HepG2 (cell line): ENCODE measurements around the gene INTS1. TPM values are rescaled to one million over a fixed set of nuclear protein-coding genes. Genes with fewer than 3 reads are reported as not detected.

Source experiments
- ATM ChIP-seq: fragments of 450-650 bp; IDR thresholded peaks from 2 replicates; pipeline ENCODE4 v1.7.1; 2017; ENCODE audit warnings: mild to moderate bottlenecking, borderline replicate concordance
- CHD2 ChIP-seq: IDR thresholded peaks from 2 replicates; pipeline ENCODE4 v1.6.1; 2011; ENCODE audit warnings: low read depth, low read length, improper control_type of control experiment
- HNRNPL ChIP-seq: fragments of 200-400 bp; formaldehyde crosslinking; IDR thresholded peaks from 2 replicates; pipeline ENCODE4 v1.6.1; 2017; ENCODE audit warnings: mild to moderate bottlenecking, low read depth, low read length
- KDM3A ChIP-seq: IDR thresholded peaks from 2 replicates; pipeline ENCODE4 v1.6.1; 2018; ENCODE audit warnings: low read depth, missing compliant biosample characterization
- KDM5B ChIP-seq: sonication (generic); formaldehyde crosslinking; IDR thresholded peaks from 2 replicates; pipeline ENCODE4 v1.4.0; 2020; ENCODE audit warnings: missing genetic modification reagents, mild to moderate bottlenecking, borderline replicate concordance
- NCOA5 ChIP-seq: sonication (generic); formaldehyde crosslinking; IDR thresholded peaks from 2 replicates; pipeline ENCODE4 v1.4.0; 2020; ENCODE audit warnings: missing genetic modification reagents
- PHF5A ChIP-seq: IDR thresholded peaks from one replicate; pipeline ENCODE4 v1.6.1; 2018; ENCODE audit warnings: low read depth, missing genetic modification reagents; ENCODE audit not compliant: unreplicated experiment
- SMAD9 ChIP-seq: sonication (generic); formaldehyde crosslinking; IDR thresholded peaks from 2 replicates; pipeline ENCODE4 v1.5.1; 2020; ENCODE audit warnings: mild to moderate bottlenecking, missing genetic modification reagents
- STAG1 ChIP-seq: sonication (generic); formaldehyde crosslinking; IDR thresholded peaks from 2 replicates; pipeline ENCODE4 v1.4.0; 2020; ENCODE audit warnings: missing genetic modification reagents
- TAF15 ChIP-seq: fragments of 200-400 bp; formaldehyde crosslinking; IDR thresholded peaks from one replicate; pipeline ENCODE4 v1.6.1; 2018; ENCODE audit warnings: mild to moderate bottlenecking, low read depth, low read length; ENCODE audit not compliant: poor library complexity, severe bottlenecking
- XRCC5 ChIP-seq: fragments of 200-400 bp; formaldehyde crosslinking; optimal IDR thresholded peaks from 2 replicates; pipeline ENCODE3; 2017; ENCODE audit warnings: mild to moderate bottlenecking, low read length
- ZNF234 ChIP-seq: sonication (generic); formaldehyde crosslinking; conservative IDR thresholded peaks from 2 replicates; pipeline ENCODE4 v1.5.1; 2020; ENCODE audit warnings: mild to moderate bottlenecking, missing genetic modification reagents
- ZNF788 ChIP-seq: sonication (generic); formaldehyde crosslinking; IDR thresholded peaks from 2 replicates; pipeline ENCODE4 v1.5.0; 2020; ENCODE audit warnings: mild to moderate bottlenecking, missing genetic modification reagents, borderline replicate concordance
- polyA plus RNA-seq, 8 experiments: library from polyadenylated mRNA; depleted of rRNA in 3 of 8; stranded (reverse) in 7 of 8; unstranded in 1 of 8; fragments of >200 nt; fragmentation: Illumina TruSeq in 4 of 8; extraction: Trizol in 4 of 8; gene quantifications; 2 replicates each; pipeline versions ENCODE4 v1.2.1 to v1.2.3, GENCODE V29; 2011 to 2016; ENCODE audit warnings: low read depth in 4 of 8, missing spikeins in 1 of 8, mixed read lengths in 1 of 8; ENCODE audit not compliant: insufficient read depth in 1 of 8
- total RNA-seq, 5 experiments: library from RNA; depleted of rRNA; stranded (reverse); fragments of >200 nt; fragmentation: Illumina TruSeq; extraction: Trizol; gene quantifications; 2 replicates each; pipeline ENCODE4 v1.2.3, GENCODE V29; 2016; ENCODE audit warnings: low read depth in 1 of 5
- TF ChIP-seq, protein P1 (sequence below), 2 experiments: sonication (generic) in 1 of 2; formaldehyde crosslinking in 1 of 2; IDR thresholded peaks; 2 replicates each; pipeline versions ENCODE4 v1.5.1 to v1.6.1; 2011 to 2020; ENCODE audit warnings: borderline replicate concordance in 1 of 2, low read depth in 1 of 2, low read length in 1 of 2, mild to moderate bottlenecking in 1 of 2, missing genetic modification reagents in 1 of 2, moderate library complexity in 1 of 2
- TF ChIP-seq, protein P2 (sequence below): sonication (generic); formaldehyde crosslinking; IDR thresholded peaks from 2 replicates; pipeline ENCODE4 v1.8.1; 2023; ENCODE audit warnings: mild to moderate bottlenecking, missing genetic modification reagents, borderline replicate concordance
- TF ChIP-seq, protein P3 (sequence below): sonication (generic); formaldehyde crosslinking; IDR thresholded peaks from 2 replicates; pipeline ENCODE4 v1.5.1; 2020; ENCODE audit warnings: mild to moderate bottlenecking, missing genetic modification reagents, borderline replicate concordance
- TF ChIP-seq, protein P4 (sequence below): sonication (generic); formaldehyde crosslinking; IDR thresholded peaks from 2 replicates; pipeline ENCODE4 v1.8.0; 2022; ENCODE audit warnings: mild to moderate bottlenecking, missing genetic modification reagents
- TF ChIP-seq, protein P5 (sequence below): sonication (generic); formaldehyde crosslinking; conservative IDR thresholded peaks from 2 replicates; pipeline ENCODE4 v1.8.0; 2022; ENCODE audit warnings: low read depth, missing genetic modification reagents
- TF ChIP-seq, protein P6 (sequence below): sonication (generic); formaldehyde crosslinking; IDR thresholded peaks from 2 replicates; pipeline ENCODE4 v1.4.0; 2020; ENCODE audit warnings: missing genetic modification reagents, mild to moderate bottlenecking, borderline replicate concordance

The INTS1 gene
- total and polyA plus RNA-seq, 2 of the 13 experiments (the other 11 are each of a cell fraction or from before 2014, with no cell fraction given) = 13.7 to 29.0 TPM

DNA sequence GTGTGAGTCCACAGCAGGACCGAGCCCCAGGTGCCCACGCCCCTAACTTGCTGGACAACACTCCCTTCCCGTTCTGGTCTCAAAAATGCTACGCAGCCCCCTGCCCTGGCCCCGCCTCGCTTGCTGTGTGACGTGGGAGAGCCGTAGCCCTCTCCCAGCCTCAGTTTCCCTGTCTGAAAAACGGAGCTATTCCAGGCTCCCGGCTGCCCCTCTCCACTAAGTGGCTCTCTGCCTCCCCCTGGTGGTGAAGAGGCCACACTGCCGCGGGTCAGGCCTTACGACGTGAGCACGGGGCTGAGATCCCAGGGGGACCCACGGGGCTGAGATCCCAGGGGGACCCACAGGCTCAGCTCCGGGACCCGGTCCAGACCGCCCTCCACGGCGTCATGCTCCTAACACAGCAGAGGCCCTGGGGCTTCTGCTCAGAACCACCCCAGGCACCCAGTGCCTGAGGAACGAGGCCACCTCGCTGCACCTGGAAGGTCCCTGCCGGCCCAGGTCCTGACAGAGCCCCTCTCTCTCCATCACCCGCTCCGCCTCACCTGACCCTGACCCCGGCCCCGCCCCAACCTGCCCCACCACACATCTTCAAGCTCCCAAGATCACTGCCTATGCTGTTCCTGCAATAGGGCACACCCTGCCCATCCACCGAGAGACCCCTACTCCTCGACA is 71.6 kb downstream of the INTS1 start (continued):
- TF ChIP-seq, protein P1, sequence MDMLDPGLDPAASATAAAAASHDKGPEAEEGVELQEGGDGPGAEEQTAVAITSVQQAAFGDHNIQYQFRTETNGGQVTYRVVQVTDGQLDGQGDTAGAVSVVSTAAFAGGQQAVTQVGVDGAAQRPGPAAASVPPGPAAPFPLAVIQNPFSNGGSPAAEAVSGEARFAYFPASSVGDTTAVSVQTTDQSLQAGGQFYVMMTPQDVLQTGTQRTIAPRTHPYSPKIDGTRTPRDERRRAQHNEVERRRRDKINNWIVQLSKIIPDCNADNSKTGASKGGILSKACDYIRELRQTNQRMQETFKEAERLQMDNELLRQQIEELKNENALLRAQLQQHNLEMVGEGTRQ (IDR thresholded peaks at IDR 0.05; ENCODE audit: low read depth, low read length) = no peak
- TF ChIP-seq, protein P1 (CRISPR knock-in tag; IDR thresholded peaks at IDR 0.05; ENCODE audit: borderline replicate concordance) = no peak
- no peak for TF ChIP-seq ZNF234 (CRISPR knock-in tag)
- no peak for TF ChIP-seq CHD2
- TF ChIP-seq, protein P2, sequence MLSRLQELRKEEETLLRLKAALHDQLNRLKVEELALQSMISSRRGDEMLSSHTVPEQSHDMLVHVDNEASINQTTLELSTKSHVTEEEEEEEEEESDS (CRISPR knock-in tag) = no peak
- no peak for TF ChIP-seq SMAD9
- peak; percentile 67 for TF ChIP-seq XRCC5
- peak; percentile 83 for TF ChIP-seq STAG1 (CRISPR knock-in tag)
- TF ChIP-seq ZNF788 (CRISPR knock-in tag) = no peak
- 0 out of 2 replicates have a peak, but pooled peaks have one; percentile 32 for TF ChIP-seq HNRNPL
- TF ChIP-seq NCOA5 (CRISPR knock-in tag) = no peak
- TF ChIP-seq, protein P3, sequence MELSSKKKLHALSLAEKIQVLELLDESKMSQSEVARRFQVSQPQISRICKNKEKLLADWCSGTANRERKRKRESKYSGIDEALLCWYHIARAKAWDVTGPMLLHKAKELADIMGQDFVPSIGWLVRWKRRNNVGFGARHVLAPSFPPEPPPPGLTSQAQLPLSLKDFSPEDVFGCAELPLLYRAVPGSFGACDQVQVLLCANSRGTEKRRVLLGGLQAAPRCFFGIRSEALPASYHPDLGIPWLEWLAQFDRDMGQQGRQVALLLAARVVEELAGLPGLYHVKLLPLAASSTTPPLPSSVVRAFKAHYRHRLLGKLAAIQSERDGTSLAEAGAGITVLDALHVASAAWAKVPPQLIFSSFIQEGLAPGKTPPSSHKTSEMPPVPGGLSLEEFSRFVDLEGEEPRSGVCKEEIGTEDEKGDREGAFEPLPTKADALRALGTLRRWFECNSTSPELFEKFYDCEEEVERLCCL (CRISPR knock-in tag) = no peak
- TF ChIP-seq, protein P4, sequence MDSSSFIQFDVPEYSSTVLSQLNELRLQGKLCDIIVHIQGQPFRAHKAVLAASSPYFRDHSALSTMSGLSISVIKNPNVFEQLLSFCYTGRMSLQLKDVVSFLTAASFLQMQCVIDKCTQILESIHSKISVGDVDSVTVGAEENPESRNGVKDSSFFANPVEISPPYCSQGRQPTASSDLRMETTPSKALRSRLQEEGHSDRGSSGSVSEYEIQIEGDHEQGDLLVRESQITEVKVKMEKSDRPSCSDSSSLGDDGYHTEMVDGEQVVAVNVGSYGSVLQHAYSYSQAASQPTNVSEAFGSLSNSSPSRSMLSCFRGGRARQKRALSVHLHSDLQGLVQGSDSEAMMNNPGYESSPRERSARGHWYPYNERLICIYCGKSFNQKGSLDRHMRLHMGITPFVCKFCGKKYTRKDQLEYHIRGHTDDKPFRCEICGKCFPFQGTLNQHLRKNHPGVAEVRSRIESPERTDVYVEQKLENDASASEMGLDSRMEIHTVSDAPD (CRISPR knock-in tag) = no peak
- no peak for TF ChIP-seq KDM3A (CRISPR knock-in tag)
- TF ChIP-seq, protein P5, sequence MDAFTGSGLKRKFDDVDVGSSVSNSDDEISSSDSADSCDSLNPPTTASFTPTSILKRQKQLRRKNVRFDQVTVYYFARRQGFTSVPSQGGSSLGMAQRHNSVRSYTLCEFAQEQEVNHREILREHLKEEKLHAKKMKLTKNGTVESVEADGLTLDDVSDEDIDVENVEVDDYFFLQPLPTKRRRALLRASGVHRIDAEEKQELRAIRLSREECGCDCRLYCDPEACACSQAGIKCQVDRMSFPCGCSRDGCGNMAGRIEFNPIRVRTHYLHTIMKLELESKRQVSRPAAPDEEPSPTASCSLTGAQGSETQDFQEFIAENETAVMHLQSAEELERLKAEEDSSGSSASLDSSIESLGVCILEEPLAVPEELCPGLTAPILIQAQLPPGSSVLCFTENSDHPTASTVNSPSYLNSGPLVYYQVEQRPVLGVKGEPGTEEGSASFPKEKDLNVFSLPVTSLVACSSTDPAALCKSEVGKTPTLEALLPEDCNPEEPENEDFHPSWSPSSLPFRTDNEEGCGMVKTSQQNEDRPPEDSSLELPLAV = no peak
- no peak for TF ChIP-seq PHF5A (CRISPR knock-in tag)
- no peak for TF ChIP-seq TAF15
- no peak for TF ChIP-seq KDM5B
- TF ChIP-seq, protein P6, sequence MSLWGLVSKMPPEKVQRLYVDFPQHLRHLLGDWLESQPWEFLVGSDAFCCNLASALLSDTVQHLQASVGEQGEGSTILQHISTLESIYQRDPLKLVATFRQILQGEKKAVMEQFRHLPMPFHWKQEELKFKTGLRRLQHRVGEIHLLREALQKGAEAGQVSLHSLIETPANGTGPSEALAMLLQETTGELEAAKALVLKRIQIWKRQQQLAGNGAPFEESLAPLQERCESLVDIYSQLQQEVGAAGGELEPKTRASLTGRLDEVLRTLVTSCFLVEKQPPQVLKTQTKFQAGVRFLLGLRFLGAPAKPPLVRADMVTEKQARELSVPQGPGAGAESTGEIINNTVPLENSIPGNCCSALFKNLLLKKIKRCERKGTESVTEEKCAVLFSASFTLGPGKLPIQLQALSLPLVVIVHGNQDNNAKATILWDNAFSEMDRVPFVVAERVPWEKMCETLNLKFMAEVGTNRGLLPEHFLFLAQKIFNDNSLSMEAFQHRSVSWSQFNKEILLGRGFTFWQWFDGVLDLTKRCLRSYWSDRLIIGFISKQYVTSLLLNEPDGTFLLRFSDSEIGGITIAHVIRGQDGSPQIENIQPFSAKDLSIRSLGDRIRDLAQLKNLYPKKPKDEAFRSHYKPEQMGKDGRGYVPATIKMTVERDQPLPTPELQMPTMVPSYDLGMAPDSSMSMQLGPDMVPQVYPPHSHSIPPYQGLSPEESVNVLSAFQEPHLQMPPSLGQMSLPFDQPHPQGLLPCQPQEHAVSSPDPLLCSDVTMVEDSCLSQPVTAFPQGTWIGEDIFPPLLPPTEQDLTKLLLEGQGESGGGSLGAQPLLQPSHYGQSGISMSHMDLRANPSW (CRISPR knock-in tag) = no peak
- no peak for TF ChIP-seq ATM
